Neural progenitor cell (in vitro differentiated cells): ENCODE results near the gene EXOSC10.

Experiments used
- CTCF ChIP-seq: fragments of 200-600 bp; sonication (generic); IDR thresholded peaks from 2 replicates; pipeline ENCODE4 v1.5.1; 2017; ENCODE audit warnings: antibody characterized with exemption, mild to moderate bottlenecking
- EZH2 ChIP-seq: fragments of 200-600 bp; sonication (generic); IDR thresholded peaks from 2 replicates; pipeline ENCODE4 v1.6.1; 2017; ENCODE audit warnings: antibody characterized with exemption, mild to moderate bottlenecking, moderate library complexity

DNA sequence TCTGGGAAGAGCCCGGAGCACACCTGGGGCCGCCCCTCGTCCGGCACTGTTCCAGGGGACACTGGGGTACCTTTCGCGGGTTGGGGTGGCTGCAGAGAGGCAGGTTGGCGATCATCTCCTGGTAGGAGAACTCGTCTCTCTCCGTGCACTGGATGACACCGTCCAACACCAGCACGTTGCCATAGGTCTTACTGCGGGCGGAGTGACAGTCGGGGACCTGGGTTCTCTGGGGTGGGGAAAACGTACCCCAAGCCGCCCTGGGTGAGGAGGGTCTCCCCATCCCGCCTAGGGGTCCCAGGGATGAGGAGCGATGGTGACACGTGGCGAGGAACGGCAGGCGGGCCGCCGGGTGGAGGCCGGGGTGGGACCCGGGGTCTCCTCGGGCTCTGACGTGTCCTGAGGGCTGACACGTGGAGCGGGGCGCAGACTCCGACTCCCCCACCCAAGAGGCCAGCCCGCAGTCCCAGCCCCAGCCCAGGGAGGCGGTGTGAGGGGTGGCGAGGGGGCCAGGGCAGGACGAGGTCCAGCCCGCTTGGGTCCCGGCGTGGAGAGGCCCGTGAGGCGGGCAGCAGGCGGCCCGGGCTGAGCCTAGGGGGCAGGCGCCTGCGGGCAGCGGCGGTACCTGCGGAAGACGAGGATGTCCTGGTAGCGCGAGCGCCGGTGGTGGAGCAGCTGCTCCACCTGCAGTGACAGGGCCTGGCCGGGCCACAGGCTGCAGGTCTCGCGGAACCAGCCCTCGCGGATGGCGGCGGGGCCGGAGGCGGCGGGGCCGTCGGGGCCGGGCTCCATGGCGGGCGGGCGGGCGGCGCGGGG, 40.3 kb downstream of the EXOSC10 start:
- TF ChIP-seq CTCF = peak; percentile 12
- no peak for TF ChIP-seq EZH2
